ENCODE results near the gene SMARCD2. TPM values are rescaled to one million over a fixed set of nuclear protein-coding genes. Genes with fewer than 3 reads are reported as not detected.
"Not testable (repeated sequence)": the region's sequence is repeated elsewhere in the genome, so short reads cannot be mapped to it uniquely, and the experiment has no call there.

Gene SMARCD2
- total and polyA plus RNA-seq, 4 donors: 64.9 to 109 (median 75.0) TPM

DNA sequence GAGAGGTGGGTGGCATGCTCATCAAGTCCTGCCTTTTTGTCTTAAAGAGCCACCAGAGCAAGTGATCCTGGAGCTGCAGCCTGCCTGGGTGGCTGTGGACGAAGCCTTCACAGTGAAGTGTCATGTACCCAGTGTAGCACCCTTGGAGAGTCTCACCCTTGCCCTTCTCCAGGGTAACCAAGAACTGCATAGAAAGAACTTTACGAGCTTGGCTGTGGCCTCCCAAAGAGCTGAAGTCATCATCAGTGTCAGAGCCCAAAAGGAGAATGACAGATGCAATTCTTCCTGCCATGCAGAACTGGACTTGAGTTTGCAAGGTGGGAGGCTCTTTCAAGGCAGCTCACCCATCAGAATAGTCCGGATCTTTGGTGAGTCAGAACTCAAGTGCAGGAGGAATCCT is 16.8 kb upstream of the SMARCD2 start:
- Histone ChIP-seq H3K9ac (ENCODE audit: insufficient read depth in 1 of 2, low read length in 2 of 2) (no peak overlapping the region), H3K9me3 (ENCODE audit: control insufficient read depth in 4 of 4, insufficient read depth in 3 of 4, low read length in 3 of 4) (no peaks in the 10 kb centered on the region), H3K4me3 (no peak overlapping the region), H3K27ac (ENCODE audit: low read depth in 1 of 2, low read length in 1 of 2) (no peak overlapping the region), H3K4me1 (ENCODE audit: control insufficient read depth in 5 of 5, insufficient read depth in 5 of 5, low read length in 5 of 5) (no peaks in the 10 kb centered on the region), H3K36me3 (ENCODE audit: control insufficient read depth in 4 of 4, insufficient read depth in 4 of 4, low read length in 4 of 4) (no peaks in the 10 kb centered on the region), H3K27me3 (ENCODE audit: control insufficient read depth in 3 of 3, insufficient read depth in 3 of 3, low read length in 2 of 3) (peaks cover 0 to 3% (median 0%) of the 10 kb centered on the region in 3 donors)
- WGBS, 2 donors: 83 to 87% methylated on average over 3 of the region's 3 CpGs
- TF ChIP-seq, protein P1, sequence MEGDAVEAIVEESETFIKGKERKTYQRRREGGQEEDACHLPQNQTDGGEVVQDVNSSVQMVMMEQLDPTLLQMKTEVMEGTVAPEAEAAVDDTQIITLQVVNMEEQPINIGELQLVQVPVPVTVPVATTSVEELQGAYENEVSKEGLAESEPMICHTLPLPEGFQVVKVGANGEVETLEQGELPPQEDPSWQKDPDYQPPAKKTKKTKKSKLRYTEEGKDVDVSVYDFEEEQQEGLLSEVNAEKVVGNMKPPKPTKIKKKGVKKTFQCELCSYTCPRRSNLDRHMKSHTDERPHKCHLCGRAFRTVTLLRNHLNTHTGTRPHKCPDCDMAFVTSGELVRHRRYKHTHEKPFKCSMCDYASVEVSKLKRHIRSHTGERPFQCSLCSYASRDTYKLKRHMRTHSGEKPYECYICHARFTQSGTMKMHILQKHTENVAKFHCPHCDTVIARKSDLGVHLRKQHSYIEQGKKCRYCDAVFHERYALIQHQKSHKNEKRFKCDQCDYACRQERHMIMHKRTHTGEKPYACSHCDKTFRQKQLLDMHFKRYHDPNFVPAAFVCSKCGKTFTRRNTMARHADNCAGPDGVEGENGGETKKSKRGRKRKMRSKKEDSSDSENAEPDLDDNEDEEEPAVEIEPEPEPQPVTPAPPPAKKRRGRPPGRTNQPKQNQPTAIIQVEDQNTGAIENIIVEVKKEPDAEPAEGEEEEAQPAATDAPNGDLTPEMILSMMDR (IDR thresholded peaks at IDR 0.05; ENCODE audit: control extremely low read depth, extremely low read depth): no peak
- no peak for DNase-seq
- ATAC-seq (ENCODE audit: insufficient read depth, low FRiP score): no peak

DNA sequence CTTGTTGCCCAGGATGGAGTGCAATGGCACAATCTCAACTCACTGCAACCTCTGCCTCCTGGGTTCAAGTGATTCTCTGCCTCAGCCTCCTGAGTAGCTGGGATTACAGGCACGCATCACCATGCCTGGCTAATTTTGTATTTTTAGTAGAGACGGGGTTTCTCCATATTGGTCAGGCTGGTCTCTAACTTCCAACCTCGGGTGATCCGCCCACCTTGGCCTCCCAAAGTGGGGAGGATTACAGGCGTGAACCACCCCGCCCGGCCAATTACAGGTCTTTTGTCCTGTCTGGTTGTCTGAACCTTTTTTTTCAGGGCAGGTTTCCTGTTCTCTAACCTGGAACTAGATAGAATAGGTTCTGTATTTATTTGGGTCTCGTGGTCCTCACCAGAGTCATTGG is 13.9 kb upstream of the SMARCD2 start:
- H3K9ac ChIP-seq (ENCODE audit: insufficient read depth in 1 of 2, low read length in 2 of 2); H3K9me3 ChIP-seq (ENCODE audit: control insufficient read depth in 4 of 4, insufficient read depth in 3 of 4, low read length in 3 of 4); H3K4me3 ChIP-seq; ATAC-seq (ENCODE audit: insufficient read depth, low FRiP score); H3K4me1 ChIP-seq (ENCODE audit: control insufficient read depth in 5 of 5, insufficient read depth in 5 of 5, low read length in 5 of 5); H3K27ac ChIP-seq (ENCODE audit: low read depth in 1 of 2, low read length in 1 of 2); DNase-seq; H3K36me3 ChIP-seq (ENCODE audit: control insufficient read depth in 4 of 4, insufficient read depth in 4 of 4, low read length in 4 of 4); H3K27me3 ChIP-seq (ENCODE audit: control insufficient read depth in 3 of 3, insufficient read depth in 3 of 3, low read length in 2 of 3): not testable (repeated sequence)
- 91 to 94% methylated on average over 8 of the region's 8 CpGs for WGBS, 2 donors

DNA sequence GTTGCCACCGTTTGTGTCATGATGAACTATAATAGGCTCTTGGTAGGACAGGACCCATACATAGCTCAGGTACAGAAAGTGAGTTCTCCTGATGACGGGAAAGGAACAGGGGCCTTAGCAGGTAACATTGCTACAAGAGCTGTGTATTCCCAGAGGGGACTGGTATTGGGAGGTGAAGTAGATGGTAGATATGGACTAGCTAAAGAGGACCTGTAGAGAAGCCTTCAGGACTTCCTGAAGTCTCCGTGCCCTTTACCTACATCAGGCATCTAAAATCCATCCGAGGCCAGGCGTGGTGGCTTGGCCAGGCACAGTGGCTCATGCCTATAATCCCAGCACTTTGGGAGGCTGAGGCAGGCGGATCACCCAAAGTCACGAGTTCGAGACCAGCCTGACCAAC is 12.7 kb upstream of the SMARCD2 start:
- Histone ChIP-seq H3K27ac (ENCODE audit: low read depth in 1 of 2, low read length in 1 of 2) (no peak overlapping the region), H3K9me3 (ENCODE audit: control insufficient read depth in 4 of 4, insufficient read depth in 3 of 4, low read length in 3 of 4) (no peaks in the 10 kb centered on the region), H3K36me3 (ENCODE audit: control insufficient read depth in 4 of 4, insufficient read depth in 4 of 4, low read length in 4 of 4) (no peaks in the 10 kb centered on the region), H3K4me1 (ENCODE audit: control insufficient read depth in 5 of 5, insufficient read depth in 5 of 5, low read length in 5 of 5) (no peaks in the 10 kb centered on the region), H3K27me3 (ENCODE audit: control insufficient read depth in 3 of 3, insufficient read depth in 3 of 3, low read length in 2 of 3) (peaks cover 0 to 1% (median 0%) of the 10 kb centered on the region in 3 donors), H3K4me3 (no peak overlapping the region), H3K9ac (ENCODE audit: insufficient read depth in 1 of 2, low read length in 2 of 2) (no peak overlapping the region)
- 93 to 94% methylated on average over 8 of the region's 8 CpGs for WGBS, 2 donors
- no peak for DNase-seq
- no peak for ATAC-seq (ENCODE audit: insufficient read depth, low FRiP score)
- TF ChIP-seq, protein P1 (IDR thresholded peaks at IDR 0.05; ENCODE audit: control extremely low read depth, extremely low read depth): no peak

DNA sequence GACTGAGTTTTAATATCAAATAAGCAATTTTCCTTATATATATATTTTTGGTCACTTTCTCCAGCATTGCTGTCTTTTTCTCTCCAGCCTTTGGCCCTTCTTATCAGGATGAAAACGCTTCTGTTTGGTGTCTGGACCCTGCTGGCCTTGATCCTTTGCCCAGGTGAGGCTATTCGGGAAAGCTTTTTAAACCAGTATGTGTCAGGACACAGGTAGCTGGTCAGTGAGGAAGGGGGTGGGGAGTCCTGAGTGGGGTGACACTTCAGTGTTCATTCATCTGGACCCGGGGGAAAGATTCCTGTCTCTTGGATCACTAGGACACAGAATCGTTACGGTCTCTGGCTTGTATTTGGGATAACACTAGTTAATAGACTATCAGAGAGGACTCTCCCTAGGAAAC is 12.2 kb upstream of the SMARCD2 start:
- WGBS, 2 donors: 85 to 95% methylated on average over 5 of the region's 5 CpGs
- TF ChIP-seq, protein P1 (IDR thresholded peaks at IDR 0.05; ENCODE audit: control extremely low read depth, extremely low read depth): no peak
- no peak for ATAC-seq (ENCODE audit: insufficient read depth, low FRiP score)

More for the DNA sequence above, 12.2 kb upstream of the SMARCD2 start:
- H3K36me3 ChIP-seq (ENCODE audit: control insufficient read depth in 4 of 4, insufficient read depth in 4 of 4, low read length in 4 of 4): no peaks in the 10 kb centered on the region
- no peaks in the 10 kb centered on the region for H3K4me1 ChIP-seq (ENCODE audit: control insufficient read depth in 5 of 5, insufficient read depth in 5 of 5, low read length in 5 of 5)
- H3K27ac ChIP-seq (ENCODE audit: low read depth in 1 of 2, low read length in 1 of 2): no peak overlapping the region
- H3K4me3 ChIP-seq: no peak overlapping the region
- no peaks in the 10 kb centered on the region for H3K27me3 ChIP-seq (ENCODE audit: control insufficient read depth in 3 of 3, insufficient read depth in 3 of 3, low read length in 2 of 3)
- DNase-seq: no peak
- no peak overlapping the region for H3K9ac ChIP-seq (ENCODE audit: insufficient read depth in 1 of 2, low read length in 2 of 2)
- no peaks in the 10 kb centered on the region for H3K9me3 ChIP-seq (ENCODE audit: control insufficient read depth in 4 of 4, insufficient read depth in 3 of 4, low read length in 3 of 4)
